Erythroblast (primary cell): ENCODE results near the gene RING1.

ENCODE experiments used
- GATA1 ChIP-seq: IDR thresholded peaks from 2 replicates; pipeline ENCODE4 v1.6.1; 2011; ENCODE audit warnings: low read depth, mild to moderate bottlenecking, control low read depth, low read length, moderate library complexity
- POLR2A ChIP-seq: IDR thresholded peaks from 2 replicates; pipeline ENCODE4 v1.6.1; 2011; ENCODE audit warnings: mild to moderate bottlenecking, low read length

GRCh38 chr6:33191383-33192104, 16.8 kb upstream of the RING1 start:
- TF ChIP-seq POLR2A: no peak
- no peak for TF ChIP-seq GATA1
